Effector CD8-positive, alpha-beta T cell (primary cell): ENCODE results near the gene LST1.
A peak's percentile ranks its signal among the peaks of the same experiment; 100 is the strongest.

Source experiments
- DNase-seq: peaks from one replicate; lab custom pipeline; 2025; lab: John Stamatoyannopoulos, UW

Gene LST1

DNA sequence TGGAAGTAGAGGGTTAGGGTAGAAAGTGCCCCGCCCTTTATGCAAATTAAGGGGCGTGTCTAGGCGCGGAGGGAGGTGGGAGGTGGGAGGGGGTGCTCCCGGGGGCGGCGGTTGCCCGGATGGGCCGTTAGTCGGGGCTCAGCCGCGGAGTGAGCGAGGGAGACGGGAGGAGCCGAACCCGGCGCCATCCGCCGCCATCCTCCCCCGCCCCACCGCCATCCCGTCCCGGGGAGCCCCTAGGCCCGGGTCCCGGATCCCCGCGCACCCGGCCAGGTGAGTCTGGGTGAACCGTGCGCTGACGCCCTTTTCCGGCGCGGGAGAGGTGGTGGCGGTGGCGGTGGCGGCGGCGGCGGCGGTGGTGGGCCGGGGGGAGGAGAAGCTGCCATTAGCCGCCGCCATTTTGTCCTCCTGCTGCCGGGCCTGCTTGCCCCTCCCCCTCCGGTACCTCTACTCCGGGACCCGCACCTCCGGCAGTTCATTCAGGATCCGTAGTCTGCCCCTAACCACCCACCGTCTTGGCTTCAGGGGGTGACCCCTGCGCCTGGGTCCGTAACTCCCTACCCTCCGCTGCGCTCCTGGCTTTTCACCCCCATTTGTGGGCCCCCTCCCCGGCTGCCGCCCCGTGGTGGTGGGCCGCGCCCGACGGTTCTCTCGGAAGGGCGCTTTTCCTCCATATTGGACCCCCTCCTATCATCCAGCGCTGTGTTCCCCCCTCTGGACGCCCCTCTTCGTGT is 34.7 kb downstream of the LST1 start, which contains the start of gene PRRC2A:
Gene PRRC2A, plus strand, starts transcription at position 130 of the 734 bp plus-strand sequence. CDS start 2,075 bp downstream, outside the sequence.
- DNase-seq: peak; percentile 78

DNA sequence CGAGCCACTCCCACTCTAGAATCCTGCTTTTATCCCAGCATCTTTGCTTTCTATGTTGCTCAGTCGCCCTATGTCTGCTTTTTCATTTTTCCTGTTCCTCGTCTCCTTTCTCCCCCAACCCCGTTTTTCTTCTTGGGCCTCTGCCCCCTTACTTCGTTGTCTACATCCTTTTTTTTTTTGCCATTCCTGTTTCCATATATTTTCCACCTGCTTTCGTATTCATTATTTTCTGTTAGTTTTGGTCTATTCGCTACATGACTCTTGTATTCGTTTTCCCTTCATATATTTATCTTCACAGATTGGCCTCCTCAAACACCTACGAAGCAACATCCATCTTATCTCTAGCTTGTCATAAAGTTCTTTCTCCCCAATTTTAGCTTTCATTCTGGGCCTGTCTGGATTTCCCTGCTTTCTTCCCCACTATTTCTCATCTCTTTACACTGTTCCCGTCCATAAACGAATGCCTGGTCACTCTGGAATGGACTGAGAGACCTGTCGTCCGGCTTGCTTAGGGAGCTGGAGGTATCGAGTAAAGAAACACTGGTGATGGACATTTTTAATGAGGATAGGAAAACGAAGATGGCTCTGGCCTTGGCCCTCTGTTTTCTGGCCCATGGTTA is 35.4 kb downstream of the LST1 start:
- no peak for DNase-seq

DNA sequence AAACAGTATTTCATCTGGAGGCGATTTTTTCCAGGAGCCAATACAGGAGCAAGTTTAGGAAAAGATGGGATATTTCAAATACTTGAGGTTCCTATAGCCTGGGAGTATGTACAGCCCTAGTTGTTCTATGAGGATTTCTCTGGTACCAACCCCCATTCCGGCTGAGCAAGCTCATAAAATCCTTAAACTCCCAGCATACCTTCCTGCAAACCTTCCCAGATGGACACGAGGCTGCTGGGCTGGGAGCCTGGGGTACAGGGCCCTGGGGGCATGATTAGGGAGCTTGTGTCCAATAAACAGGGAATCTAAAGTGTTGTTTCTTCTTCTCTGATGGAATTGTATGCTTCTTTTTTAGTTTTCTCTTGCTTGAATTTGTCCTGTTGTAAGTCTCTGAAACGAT is 35.9 kb downstream of the LST1 start:
- DNase-seq: no peak

DNA sequence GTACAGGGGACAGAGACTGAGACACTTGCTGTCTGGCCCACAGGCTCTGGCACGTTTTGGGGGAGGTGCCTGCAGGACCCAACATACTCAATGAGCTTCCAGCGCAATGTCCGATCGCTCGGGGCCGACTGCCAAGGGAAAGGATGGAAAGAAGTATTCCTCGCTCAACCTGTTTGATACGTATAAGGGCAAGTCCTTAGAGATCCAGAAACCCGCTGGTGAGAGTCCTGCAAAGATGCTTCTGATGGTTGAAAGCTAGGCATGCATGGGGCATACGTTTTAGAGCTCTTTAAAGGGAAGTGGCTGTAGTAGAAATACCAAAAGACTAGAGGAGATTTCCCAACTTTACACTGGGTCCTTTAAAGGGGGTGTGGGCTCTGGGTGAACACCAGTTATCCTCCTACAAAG is 36.6 kb downstream of the LST1 start:
- DNase-seq: peak; percentile 4

DNA sequence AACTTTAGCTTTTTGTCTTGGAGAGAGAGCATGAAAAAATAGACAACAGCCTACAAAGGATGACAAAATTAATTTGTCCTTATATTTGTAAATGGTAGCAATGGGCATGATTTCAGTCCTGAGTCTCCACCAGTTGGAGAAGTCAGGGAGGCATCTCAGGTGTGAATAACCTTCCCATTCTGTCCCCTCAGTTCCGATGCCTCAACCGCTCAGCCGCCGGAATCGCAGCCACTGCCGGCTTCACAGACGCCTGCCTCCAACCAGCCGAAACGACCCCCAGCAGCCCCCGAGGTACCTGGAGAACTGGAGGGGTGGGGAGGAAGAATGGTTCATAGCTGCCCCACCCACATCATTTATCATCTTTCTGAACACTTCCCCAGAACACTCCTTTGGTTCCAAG is 38.0 kb downstream of the LST1 start:
- DNase-seq: no peak

DNA sequence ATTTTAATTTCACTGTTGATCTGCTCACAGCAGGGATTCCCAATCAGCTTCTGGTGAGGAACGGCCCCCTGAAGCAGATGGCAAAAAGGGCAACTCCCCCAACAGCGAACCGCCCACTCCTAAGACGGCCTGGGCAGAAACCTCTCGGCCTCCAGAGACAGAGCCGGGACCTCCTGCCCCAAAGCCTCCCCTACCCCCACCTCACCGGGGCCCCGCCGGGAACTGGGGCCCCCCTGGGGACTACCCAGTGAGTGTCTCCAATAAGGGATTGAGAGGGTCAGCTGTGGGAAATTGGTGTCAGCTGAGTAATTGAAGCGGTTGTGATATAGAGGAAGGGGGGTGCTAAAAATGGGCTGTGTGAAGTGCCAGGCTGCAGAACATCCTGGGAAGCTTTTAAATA is 40.9 kb downstream of the LST1 start:
- no peak for DNase-seq

DNA sequence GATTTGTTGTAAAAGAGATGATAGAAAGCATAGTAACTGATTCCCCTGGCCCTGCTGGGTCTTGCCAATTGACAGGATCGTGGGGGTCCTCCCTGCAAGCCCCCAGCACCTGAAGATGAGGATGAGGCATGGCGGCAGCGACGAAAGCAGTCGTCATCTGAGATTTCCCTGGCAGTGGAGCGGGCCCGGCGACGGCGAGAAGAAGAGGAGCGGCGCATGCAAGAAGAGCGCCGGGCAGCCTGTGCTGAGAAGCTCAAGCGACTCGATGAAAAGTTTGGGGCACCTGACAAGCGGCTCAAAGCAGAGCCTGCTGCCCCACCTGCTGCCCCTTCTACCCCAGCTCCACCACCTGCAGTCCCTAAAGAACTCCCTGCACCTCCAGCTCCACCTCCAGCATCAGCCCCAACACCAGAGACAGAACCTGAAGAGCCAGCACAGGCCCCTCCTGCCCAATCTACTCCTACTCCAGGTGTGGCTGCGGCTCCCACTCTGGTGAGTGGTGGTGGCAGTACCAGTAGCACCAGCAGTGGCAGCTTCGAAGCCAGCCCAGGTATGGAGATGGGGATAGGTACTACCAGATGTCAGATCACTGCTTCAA is 41.7 kb downstream of the LST1 start:
- DNase-seq: no peak

DNA sequence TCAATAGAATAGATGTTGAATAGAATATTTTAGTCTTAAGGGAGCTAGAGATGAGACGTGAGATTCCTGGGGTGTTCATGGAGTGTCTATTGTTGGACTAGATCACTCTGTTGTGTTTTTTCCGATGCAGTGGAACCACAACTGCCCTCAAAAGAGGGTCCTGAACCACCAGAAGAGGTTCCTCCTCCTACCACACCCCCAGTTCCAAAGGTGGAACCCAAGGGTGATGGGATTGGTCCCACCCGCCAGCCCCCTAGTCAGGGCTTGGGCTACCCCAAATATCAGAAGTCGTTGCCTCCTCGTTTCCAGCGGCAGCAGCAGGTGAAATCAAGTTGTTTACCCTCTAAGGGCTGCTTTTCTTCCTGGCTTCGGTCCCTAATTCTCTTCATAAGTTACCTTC is 42.9 kb downstream of the LST1 start:
- DNase-seq: no peak

DNA sequence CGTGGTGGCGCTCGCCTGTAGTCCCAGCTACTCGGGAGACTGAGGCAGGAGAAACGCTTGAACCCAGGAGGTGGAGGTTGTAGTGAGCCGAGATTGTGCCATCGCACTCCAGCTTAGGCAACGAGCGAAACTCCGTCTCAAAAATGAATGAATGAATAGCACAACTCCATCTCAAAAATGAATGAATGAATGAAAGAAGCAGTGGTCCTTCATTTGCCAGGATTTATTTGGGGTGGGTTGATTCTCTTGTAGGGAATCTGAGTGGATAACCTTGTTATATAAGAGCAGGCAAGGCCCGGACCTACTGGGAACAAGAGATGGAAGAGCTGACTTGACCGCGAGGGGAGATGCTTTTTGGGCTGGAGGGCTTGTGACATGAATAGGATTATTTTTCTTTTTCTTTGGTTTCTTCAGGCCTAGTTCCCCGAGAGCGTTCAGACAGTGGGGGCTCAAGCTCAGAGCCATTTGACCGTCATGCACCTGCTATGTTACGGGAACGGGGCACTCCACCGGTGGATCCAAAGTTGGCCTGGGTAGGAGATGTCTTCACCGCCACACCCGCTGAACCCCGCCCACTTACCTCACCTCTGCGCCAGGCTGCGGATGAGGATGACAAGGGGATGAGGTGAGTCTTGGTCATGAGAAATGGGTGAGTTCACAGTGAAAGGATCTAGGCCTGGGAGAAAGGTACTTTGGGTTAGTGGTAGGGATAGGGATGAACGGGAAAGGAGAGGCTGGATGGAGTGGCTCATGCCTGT is 44.3 kb downstream of the LST1 start:
- no peak for DNase-seq

DNA sequence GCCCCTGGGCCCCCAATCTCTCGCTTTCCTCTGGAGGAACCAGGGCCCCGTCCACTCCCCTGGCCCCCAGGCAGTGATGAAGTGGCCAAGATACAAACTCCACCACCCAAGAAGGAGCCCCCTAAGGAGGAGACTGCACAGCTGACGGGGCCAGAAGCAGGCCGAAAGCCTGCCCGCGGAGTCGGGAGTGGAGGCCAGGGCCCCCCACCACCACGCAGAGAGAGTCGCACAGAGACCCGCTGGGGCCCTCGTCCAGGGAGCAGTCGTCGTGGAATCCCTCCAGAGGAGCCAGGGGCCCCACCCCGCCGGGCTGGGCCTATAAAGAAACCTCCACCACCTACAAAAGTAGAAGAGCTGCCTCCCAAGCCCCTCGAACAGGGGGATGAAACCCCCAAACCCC is 45.1 kb downstream of the LST1 start:
- no peak for DNase-seq

DNA sequence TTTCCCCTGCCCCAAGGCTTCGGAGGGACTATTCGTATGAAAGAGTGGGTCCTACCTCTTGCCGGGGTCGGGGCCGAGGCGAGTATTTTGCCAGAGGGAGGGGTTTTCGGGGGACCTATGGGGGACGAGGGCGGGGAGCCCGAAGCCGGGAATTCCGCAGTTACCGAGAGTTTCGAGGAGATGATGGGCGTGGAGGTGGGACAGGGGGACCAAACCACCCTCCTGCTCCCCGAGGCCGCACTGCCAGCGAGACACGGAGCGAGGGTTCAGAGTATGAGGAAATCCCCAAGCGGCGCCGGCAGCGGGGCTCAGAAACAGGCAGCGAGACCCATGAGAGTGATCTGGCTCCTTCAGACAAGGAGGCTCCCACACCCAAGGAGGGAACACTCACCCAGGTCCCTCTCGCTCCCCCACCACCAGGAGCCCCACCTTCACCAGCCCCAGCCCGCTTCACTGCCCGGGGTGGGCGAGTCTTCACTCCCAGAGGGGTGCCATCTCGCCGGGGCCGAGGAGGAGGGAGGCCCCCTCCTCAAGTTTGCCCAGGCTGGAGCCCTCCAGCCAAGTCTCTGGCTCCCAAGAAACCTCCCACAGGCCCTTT is 45.7 kb downstream of the LST1 start:
- no peak for DNase-seq

DNA sequence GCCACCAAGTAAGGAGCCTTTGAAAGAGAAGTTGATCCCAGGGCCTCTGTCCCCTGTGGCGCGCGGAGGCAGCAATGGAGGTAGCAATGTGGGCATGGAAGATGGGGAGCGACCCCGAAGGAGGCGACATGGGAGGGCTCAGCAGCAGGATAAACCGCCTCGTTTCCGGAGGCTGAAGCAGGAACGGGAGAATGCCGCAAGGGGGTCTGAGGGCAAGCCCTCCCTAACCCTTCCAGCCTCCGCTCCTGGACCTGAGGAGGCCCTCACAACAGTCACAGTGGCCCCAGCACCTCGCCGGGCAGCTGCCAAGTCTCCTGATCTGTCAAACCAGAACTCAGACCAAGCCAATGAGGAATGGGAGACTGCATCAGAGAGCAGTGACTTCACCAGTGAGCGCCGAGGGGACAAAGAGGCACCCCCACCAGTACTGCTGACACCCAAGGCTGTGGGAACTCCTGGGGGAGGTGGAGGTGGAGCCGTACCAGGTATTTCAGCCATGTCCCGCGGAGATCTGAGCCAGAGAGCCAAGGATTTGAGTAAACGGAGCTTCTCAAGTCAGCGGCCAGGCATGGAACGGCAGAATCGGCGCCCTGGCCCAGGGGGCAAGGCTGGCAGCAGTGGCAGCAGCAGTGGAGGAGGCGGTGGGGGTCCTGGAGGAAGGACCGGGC is 46.3 kb downstream of the LST1 start:
- DNase-seq: no peak

DNA sequence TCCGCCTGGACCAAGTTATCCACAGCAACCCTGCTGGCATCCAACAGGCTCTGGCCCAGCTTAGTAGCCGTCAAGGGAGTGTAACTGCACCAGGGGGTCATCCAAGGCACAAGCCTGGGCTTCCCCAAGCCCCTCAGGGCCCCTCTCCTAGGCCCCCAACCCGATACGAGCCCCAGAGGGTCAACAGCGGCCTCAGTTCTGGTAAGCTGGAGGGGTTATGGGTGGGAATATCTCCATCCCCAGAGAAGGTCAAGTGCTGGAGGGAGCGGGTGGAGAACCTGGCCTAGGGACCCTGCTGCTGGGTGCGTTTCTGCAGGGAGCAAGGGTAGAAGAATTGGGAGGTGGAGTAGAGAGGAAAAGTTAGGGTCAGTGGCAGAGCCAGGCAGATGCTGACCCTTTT is 47.4 kb downstream of the LST1 start:
- DNase-seq: no peak

DNA sequence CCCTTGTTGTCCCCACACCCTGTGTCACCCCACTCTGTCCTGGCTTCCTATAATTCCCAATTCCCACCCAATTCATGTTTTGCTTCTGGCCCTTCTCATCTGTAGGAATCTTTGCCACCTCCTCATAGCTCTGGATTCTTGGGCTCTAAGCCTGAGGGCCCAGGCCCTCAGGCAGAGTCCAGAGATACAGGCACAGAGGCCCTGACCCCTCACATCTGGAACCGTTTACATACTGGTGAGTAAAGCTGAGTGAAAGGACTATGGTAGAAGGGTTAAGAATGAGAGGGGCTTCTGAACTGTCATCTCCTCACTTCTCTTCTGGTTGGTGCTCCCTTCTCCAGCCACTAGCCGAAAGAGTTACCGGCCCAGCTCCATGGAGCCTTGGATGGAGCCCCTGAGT is 48.1 kb downstream of the LST1 start:
- DNase-seq: no peak

DNA sequence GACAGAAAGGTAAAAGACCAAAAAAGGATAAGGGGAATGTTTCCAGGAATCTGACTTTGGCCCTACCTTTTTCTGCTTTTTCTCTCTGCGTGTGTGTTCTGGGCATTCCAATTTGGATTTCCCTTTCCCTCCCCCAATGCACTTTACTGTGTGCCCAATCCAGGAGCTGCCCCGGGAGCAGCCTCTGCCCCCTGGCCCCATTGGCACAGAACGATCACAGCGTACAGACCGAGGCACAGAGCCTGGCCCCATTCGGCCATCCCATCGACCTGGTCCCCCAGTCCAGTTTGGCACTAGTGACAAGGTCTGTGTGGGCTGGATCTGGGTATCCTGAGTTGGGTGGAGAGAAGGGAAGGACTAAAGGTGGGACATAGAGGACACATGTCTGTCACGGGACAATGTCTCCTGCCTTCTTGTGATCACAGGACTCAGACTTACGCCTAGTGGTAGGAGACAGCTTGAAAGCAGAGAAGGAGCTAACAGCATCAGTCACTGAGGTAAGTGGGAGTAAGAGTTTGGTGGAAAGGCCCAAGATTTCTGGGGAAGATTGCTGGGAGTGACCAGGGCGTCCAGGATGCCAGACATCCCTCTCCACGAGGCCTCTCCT is 49.0 kb downstream of the LST1 start:
- no peak for DNase-seq

DNA sequence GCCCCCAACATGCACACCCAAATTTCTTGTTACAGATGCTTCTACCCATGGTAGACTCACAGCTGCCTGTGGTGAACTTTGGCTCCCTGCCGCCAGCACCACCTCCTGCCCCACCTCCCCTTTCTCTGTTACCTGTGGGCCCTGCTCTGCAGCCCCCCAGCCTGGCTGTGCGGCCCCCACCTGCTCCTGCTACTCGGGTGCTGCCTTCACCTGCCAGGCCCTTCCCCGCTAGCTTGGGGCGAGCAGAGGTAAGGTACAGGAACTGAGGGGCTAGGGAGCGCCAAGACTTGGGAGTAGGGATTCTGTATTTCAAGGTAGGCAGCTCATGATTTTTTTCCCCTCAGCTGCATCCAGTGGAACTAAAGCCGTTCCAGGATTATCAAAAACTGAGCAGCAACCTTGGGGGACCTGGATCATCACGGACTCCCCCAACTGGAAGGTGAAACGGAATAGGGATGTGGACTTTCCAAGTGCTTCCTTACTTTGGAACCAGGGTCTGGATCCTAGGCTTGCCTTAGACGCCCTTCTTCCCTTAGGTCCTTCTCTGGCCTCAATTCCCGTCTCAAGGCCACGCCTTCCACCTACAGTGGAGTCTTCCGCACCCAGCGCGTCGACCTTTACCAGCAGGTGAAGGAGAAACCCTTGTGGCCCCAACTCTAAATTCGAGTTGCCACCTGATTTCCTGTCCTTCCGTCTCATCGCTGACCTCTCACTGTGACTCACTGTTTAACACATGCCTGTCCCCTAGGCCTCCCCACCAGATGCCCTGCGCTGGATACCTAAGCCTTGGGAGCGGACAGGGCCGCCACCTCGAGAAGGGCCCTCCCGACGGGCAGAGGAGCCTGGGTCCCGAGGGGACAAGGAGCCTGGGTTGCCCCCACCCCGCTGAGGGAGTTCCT is 50.9 kb downstream of the LST1 start:
- no peak for DNase-seq
